PC-3 (cell line): ENCODE results near the gene PHC3.

Source experiments
- CTCF ChIP-seq: fragments of 300-600 bp; sonication (generic); conservative IDR thresholded peaks from 2 replicates; pipeline ENCODE4 v1.5.1; 2017; ENCODE audit warnings: antibody characterized with exemption, low read depth, mild to moderate bottlenecking, low read length
- EZH2 ChIP-seq: fragments of 300-600 bp; sonication (generic); IDR thresholded peaks from one replicate; pipeline ENCODE4 v1.6.1; 2017; ENCODE audit warnings: antibody characterized with exemption, mild to moderate bottlenecking, low read length; ENCODE audit not compliant: unreplicated experiment

GRCh38 chr3:170085396-170085795, 96.1 kb downstream of the PHC3 start:
- TF ChIP-seq CTCF (no peak), EZH2 (no peak)
